ENCODE measurements around the gene ARHGEF10L.

ARHGEF10L gene

DNA sequence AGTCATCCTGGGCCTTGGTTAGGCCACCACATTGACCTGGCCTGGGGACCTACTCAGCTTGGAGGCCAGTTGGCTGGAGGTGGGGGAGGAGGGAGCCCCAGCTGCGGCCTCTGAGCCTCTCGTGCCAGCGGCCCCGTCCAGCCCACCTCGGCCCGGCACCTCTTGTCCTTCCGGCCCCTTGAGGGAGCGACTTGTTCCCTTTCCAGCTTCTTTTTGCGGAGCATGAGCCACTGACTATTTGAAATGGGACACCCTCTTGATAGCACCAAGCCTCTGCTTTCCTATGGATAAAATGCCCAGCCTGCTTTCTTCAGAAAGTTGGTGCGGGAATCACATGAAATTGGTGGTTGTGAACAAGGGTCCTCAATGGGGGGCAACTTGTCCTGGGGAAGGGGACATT is 24.7 kb upstream of the ARHGEF10L start:
- no peak overlapping the region for H2AFZ ChIP-seq (ENCODE audit: low read depth, low read length, severe bottlenecking)
- no peaks in the 10 kb centered on the region for H3K9me2 ChIP-seq (replicated peaks; ENCODE audit: insufficient read depth, low read length)
- no peaks in the 10 kb centered on the region for H3F3A ChIP-seq (ENCODE audit: insufficient read depth)
- TF ChIP-seq, protein P1, sequence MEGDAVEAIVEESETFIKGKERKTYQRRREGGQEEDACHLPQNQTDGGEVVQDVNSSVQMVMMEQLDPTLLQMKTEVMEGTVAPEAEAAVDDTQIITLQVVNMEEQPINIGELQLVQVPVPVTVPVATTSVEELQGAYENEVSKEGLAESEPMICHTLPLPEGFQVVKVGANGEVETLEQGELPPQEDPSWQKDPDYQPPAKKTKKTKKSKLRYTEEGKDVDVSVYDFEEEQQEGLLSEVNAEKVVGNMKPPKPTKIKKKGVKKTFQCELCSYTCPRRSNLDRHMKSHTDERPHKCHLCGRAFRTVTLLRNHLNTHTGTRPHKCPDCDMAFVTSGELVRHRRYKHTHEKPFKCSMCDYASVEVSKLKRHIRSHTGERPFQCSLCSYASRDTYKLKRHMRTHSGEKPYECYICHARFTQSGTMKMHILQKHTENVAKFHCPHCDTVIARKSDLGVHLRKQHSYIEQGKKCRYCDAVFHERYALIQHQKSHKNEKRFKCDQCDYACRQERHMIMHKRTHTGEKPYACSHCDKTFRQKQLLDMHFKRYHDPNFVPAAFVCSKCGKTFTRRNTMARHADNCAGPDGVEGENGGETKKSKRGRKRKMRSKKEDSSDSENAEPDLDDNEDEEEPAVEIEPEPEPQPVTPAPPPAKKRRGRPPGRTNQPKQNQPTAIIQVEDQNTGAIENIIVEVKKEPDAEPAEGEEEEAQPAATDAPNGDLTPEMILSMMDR (IDR thresholded peaks at IDR 0.05; ENCODE audit: insufficient read depth, low read length, poor library complexity, severe bottlenecking), result no peak
- TF ChIP-seq EZH2phosphoT487 (conservative IDR thresholded peaks at IDR 0.05; ENCODE audit: low read length), result no peak
- no peaks in the 10 kb centered on the region for H3K79me2 ChIP-seq (ENCODE audit: insufficient read depth, low read length)
- H3K9ac ChIP-seq (ENCODE audit: low read length), result no peak overlapping the region
- no peak overlapping the region for H3K4me2 ChIP-seq (ENCODE audit: low read depth, low read length, poor library complexity, severe bottlenecking)
- no peak overlapping the region for H3K27ac ChIP-seq (ENCODE audit: low read depth, low read length)
- H4K20me1 ChIP-seq (ENCODE audit: low read depth, low read length), result no peaks in the 10 kb centered on the region
- no peak overlapping the region for H3K4me3 ChIP-seq (ENCODE audit: insufficient read depth, low read length, poor library complexity, severe bottlenecking)
- H3K9me3 ChIP-seq (ENCODE audit: insufficient read depth, low read length), result no peaks in the 10 kb centered on the region
- H3K36me3 ChIP-seq (ENCODE audit: low read length), result no peaks in the 10 kb centered on the region
- H3K27me3 ChIP-seq (ENCODE audit: low read length), result 0 out of 2 replicates have a peak, but pooled peaks cover 2% of the 10 kb centered on the region

- no peak overlapping the region for H3K4me3 ChIP-seq (ENCODE audit: insufficient read depth, low read length, poor library complexity, severe bottlenecking)
- H3K9me3 ChIP-seq (ENCODE audit: insufficient read depth, low read length), result no peaks in the 10 kb centered on the region
- no peaks in the 10 kb centered on the region for H3K9me2 ChIP-seq (replicated peaks; ENCODE audit: insufficient read depth, low read length)
- no peaks in the 10 kb centered on the region for H3K79me2 ChIP-seq (ENCODE audit: insufficient read depth, low read length)
- no peak overlapping the region for H3K9ac ChIP-seq (ENCODE audit: low read length)
- H2AFZ ChIP-seq (ENCODE audit: low read depth, low read length, severe bottlenecking), result no peak overlapping the region
- H3F3A ChIP-seq (ENCODE audit: insufficient read depth), result no peaks in the 10 kb centered on the region
- H4K20me1 ChIP-seq (ENCODE audit: low read depth, low read length), result no peaks in the 10 kb centered on the region
- 0 out of 2 replicates have a peak, but pooled peaks cover 2% of the 10 kb centered on the region for H3K27me3 ChIP-seq (ENCODE audit: low read length)
- no peak overlapping the region for H3K27ac ChIP-seq (ENCODE audit: low read depth, low read length)
- no peak overlapping the region for H3K4me2 ChIP-seq (ENCODE audit: low read depth, low read length, poor library complexity, severe bottlenecking)
- TF ChIP-seq, protein P1 (IDR thresholded peaks at IDR 0.05; ENCODE audit: insufficient read depth, low read length, poor library complexity, severe bottlenecking), result no peak
- no peak for TF ChIP-seq EZH2phosphoT487 (conservative IDR thresholded peaks at IDR 0.05; ENCODE audit: low read length)
- no peaks in the 10 kb centered on the region for H3K36me3 ChIP-seq (ENCODE audit: low read length)
These were observed 23.6 kb upstream of the ARHGEF10L start for GRCh38 chr1:17515902-17516301.

- H3K36me3 ChIP-seq (ENCODE audit: low read length), result no peaks in the 10 kb centered on the region
- H3K9me2 ChIP-seq (replicated peaks; ENCODE audit: insufficient read depth, low read length), result no peaks in the 10 kb centered on the region
- no peak overlapping the region for H3K27ac ChIP-seq (ENCODE audit: low read depth, low read length)
- H3K79me2 ChIP-seq (ENCODE audit: insufficient read depth, low read length), result no peaks in the 10 kb centered on the region
- TF ChIP-seq, protein P1 (IDR thresholded peaks at IDR 0.05; ENCODE audit: insufficient read depth, low read length, poor library complexity, severe bottlenecking), result no peak
- no peak for TF ChIP-seq EZH2phosphoT487 (conservative IDR thresholded peaks at IDR 0.05; ENCODE audit: low read length)
- H3K4me3 ChIP-seq (ENCODE audit: insufficient read depth, low read length, poor library complexity, severe bottlenecking), result no peak overlapping the region
- H3F3A ChIP-seq (ENCODE audit: insufficient read depth), result no peaks in the 10 kb centered on the region
- no peaks in the 10 kb centered on the region for H4K20me1 ChIP-seq (ENCODE audit: low read depth, low read length)
- H3K4me2 ChIP-seq (ENCODE audit: low read depth, low read length, poor library complexity, severe bottlenecking), result no peak overlapping the region
- H3K9ac ChIP-seq (ENCODE audit: low read length), result no peak overlapping the region
- no peaks in the 10 kb centered on the region for H3K9me3 ChIP-seq (ENCODE audit: insufficient read depth, low read length)
- H3K27me3 ChIP-seq (ENCODE audit: low read length), result 0 out of 2 replicates have a peak, but pooled peaks cover 2% of the 10 kb centered on the region
- H2AFZ ChIP-seq (ENCODE audit: low read depth, low read length, severe bottlenecking), result no peak overlapping the region
These were observed 22.9 kb upstream of the ARHGEF10L start for GRCh38 chr1:17516303-17517214.
